GM19328 (cell line): ENCODE measurements around the gene STT3B.
"Not testable (repeated sequence)": the region's sequence is repeated elsewhere in the genome, so short reads cannot be mapped to it uniquely, and the experiment has no call there.

Source experiments
- ATAC-seq: cut with Tn5 transposase; IDR thresholded peaks from one replicate; pipeline ENCODE4 v1.9.1; 2021; ENCODE audit warnings: mild to moderate bottlenecking, moderate library complexity; ENCODE audit not compliant: unreplicated experiment

STT3B gene

GRCh38 chr3:31532587-31533168 lies at the start of gene STT3B:
Gene STT3B (plus strand): TSS chr3:31532925. CDS start chr3:31532999, 74 bp downstream.
- peak; percentile 47 for ATAC-seq

GRCh38 chr3:31483776-31484175 lies 48.9 kb upstream of the STT3B start:
- ATAC-seq = no peak

- ATAC-seq = no peak
Observed at GRCh38 chr3:31485196-31485595, 47.5 kb upstream of the STT3B start.

GRCh38 chr3:31486865-31487533 lies 45.7 kb upstream of the STT3B start:
- no peak for ATAC-seq

GRCh38 chr3:31488475-31489017 lies 44.2 kb upstream of the STT3B start:
- ATAC-seq = no peak

GRCh38 chr3:31490502-31490901 lies 42.2 kb upstream of the STT3B start:
- ATAC-seq = no peak

GRCh38 chr3:31491660-31492059 lies 41.1 kb upstream of the STT3B start:
- no peak for ATAC-seq

- no peak for ATAC-seq
Observed at GRCh38 chr3:31493149-31493548, 39.6 kb upstream of the STT3B start.

GRCh38 chr3:31495971-31496665 lies 36.6 kb upstream of the STT3B start:
- no peak for ATAC-seq

GRCh38 chr3:31498791-31499190 lies 33.9 kb upstream of the STT3B start:
- no peak for ATAC-seq

- no peak for ATAC-seq
Observed at GRCh38 chr3:31499281-31499680, 33.4 kb upstream of the STT3B start.

GRCh38 chr3:31502803-31503221 lies 29.9 kb upstream of the STT3B start:
- no peak for ATAC-seq

- no peak for ATAC-seq
Observed at GRCh38 chr3:31503456-31503855, 29.3 kb upstream of the STT3B start.

GRCh38 chr3:31504230-31504629 lies 28.5 kb upstream of the STT3B start:
- ATAC-seq = no peak

- ATAC-seq = no peak
Observed at GRCh38 chr3:31505371-31506048, 27.2 kb upstream of the STT3B start.

GRCh38 chr3:31506515-31506914 lies 26.2 kb upstream of the STT3B start:
- not testable (repeated sequence) for ATAC-seq

GRCh38 chr3:31508452-31509146 lies 24.1 kb upstream of the STT3B start:
- no peak for ATAC-seq

GRCh38 chr3:31509147-31509728 lies 23.5 kb upstream of the STT3B start:
- ATAC-seq = no peak

GRCh38 chr3:31514570-31514969 lies 18.2 kb upstream of the STT3B start:
- ATAC-seq = no peak
